ENCODE measurements around the gene SLC34A1.

The SLC34A1 gene

DNA sequence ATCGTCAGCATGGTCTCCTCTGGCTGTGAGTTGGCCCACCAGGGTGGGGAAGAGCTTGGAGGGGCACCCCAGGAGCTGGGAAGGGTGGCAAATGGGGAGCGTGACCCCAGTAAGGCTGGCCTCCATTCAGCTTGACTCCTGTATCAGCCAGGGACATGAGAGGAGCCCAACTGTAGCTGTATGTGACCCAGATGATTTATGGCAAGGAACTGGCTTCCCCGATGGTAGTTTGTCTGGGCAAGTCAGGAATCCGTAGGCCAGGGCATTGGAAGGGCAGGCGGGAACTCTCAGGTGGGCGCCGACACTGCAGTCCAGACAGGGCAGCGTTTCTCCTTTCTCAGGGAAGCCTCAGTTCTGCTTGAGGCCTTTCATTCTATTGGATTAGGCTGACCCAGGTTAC is 2.3 kb downstream of the SLC34A1 start:
- no peaks in the 10 kb centered on the region for H3K27me3 ChIP-seq (replicated peaks)
- no peak for DNase-seq
- H3K36me3 ChIP-seq (replicated peaks) = no peaks in the 10 kb centered on the region
- in situ Hi-C loops (cut with HindIII; ENCODE audit: low pct_ligation_motif_present, low sequenced_read_pairs) = no loop called here
- TF ChIP-seq, protein P1, sequence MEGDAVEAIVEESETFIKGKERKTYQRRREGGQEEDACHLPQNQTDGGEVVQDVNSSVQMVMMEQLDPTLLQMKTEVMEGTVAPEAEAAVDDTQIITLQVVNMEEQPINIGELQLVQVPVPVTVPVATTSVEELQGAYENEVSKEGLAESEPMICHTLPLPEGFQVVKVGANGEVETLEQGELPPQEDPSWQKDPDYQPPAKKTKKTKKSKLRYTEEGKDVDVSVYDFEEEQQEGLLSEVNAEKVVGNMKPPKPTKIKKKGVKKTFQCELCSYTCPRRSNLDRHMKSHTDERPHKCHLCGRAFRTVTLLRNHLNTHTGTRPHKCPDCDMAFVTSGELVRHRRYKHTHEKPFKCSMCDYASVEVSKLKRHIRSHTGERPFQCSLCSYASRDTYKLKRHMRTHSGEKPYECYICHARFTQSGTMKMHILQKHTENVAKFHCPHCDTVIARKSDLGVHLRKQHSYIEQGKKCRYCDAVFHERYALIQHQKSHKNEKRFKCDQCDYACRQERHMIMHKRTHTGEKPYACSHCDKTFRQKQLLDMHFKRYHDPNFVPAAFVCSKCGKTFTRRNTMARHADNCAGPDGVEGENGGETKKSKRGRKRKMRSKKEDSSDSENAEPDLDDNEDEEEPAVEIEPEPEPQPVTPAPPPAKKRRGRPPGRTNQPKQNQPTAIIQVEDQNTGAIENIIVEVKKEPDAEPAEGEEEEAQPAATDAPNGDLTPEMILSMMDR (IDR thresholded peaks at IDR 0.05; ENCODE audit: low read depth, low read length, missing control alignments) = no peak
- no peak overlapping the region for H3K4me3 ChIP-seq (ENCODE audit: low read depth, low read length)
- H3K27ac ChIP-seq = no peak overlapping the region

- Histone ChIP-seq H3K27me3 (replicated peaks) (no peaks in the 10 kb centered on the region), H3K4me3 (ENCODE audit: low read depth, low read length) (no peak overlapping the region), H3K27ac (no peak overlapping the region), H3K36me3 (replicated peaks) (no peaks in the 10 kb centered on the region)
- in situ Hi-C loops (cut with HindIII; ENCODE audit: low pct_ligation_motif_present, low sequenced_read_pairs) = no loop called here
- no peak for DNase-seq
- TF ChIP-seq, protein P1 (IDR thresholded peaks at IDR 0.05; ENCODE audit: low read depth, low read length, missing control alignments) = no peak
Observed at GRCh38 chr5:177387405-177387804, 3.2 kb downstream of the SLC34A1 start.

DNA sequence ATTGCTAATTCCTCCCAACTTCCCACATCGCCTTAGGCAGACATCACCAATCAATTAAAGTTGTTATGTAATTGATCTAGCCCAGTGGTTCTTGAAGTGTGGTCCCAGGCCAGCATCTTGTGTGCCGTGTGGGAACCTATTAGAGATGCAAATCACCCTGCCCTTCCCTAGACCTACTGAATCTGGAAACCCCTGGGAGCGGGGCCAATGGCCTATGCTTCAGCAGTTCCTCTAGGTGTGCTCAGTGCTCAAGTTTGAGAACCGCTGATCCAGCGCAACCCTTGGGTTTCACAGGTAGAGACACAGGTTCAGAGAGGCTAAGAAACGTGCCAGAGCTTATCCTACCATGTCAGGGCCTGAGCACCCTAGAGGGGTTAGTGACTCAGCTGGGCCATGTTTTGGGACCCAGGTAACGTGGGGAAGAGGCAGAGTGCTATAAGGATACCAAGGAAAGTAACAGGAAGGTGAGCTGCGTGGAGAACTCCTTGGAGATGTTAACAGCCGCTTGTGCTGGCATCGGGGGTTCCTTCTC is 4.4 kb downstream of the SLC34A1 start:
- H3K36me3 ChIP-seq (replicated peaks) = no peaks in the 10 kb centered on the region
- TF ChIP-seq, protein P1 (IDR thresholded peaks at IDR 0.05; ENCODE audit: low read depth, low read length, missing control alignments) = no peak
- no peak for DNase-seq
- H3K4me3 ChIP-seq (ENCODE audit: low read depth, low read length) = no peak overlapping the region
- no peaks in the 10 kb centered on the region for H3K27me3 ChIP-seq (replicated peaks)
- no peak overlapping the region for H3K27ac ChIP-seq
- in situ Hi-C loops (cut with HindIII; ENCODE audit: low pct_ligation_motif_present, low sequenced_read_pairs) = no loop called here

DNA sequence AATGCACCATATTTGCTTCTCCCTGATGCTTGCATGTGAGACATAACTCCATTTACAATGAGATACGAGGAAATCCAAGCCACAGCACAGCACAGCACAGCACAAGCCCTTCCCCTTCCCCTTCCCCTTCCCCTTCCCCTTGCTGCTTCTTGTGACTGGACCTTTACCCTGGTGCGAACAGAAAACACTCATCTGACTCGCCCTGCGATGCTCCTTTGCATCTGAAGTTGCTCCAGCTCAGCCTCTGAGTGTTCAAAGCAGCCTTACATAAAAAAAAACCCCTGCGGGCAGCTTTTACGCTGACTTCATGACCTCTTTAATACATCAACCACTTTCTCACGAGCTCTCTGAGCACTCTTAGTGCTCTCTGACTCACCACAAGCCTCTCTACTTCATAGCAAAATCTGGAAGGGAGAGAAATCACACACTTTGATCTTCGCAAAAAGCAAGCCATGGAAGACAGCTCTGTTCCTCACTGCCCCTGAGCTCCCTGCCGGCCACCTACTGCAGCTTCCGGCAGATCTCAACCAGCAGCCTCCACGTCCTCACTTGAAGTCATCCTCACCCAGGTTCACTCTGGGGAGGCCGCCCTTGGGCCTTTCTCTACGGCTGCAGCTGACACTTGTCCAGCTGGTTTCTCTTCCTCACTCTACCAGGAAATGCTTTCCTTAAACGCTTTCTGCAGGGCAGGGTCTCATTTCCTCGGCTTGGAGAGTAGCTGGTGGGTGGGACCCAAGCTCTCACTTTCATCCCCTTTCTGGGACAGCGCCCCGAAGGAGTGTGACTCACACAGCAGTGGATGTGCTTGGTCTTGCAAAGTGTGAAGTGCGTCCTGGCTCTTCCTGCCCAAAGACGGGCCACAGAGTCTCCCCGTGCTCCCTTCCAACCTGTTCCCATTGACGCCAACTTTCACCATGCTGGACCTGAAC is 5.3 kb downstream of the SLC34A1 start:
- TF ChIP-seq, protein P1 (IDR thresholded peaks at IDR 0.05; ENCODE audit: low read depth, low read length, missing control alignments) = peak; percentile 5
- Histone ChIP-seq H3K4me3 (ENCODE audit: low read depth, low read length) (no peak overlapping the region), H3K36me3 (replicated peaks) (no peaks in the 10 kb centered on the region), H3K27ac (peak overlapping the region; percentile 89), H3K27me3 (replicated peaks) (no peaks in the 10 kb centered on the region)
- in situ Hi-C loops (cut with HindIII; ENCODE audit: low pct_ligation_motif_present, low sequenced_read_pairs) = no loop called here
- peak; percentile 91 for DNase-seq

DNA sequence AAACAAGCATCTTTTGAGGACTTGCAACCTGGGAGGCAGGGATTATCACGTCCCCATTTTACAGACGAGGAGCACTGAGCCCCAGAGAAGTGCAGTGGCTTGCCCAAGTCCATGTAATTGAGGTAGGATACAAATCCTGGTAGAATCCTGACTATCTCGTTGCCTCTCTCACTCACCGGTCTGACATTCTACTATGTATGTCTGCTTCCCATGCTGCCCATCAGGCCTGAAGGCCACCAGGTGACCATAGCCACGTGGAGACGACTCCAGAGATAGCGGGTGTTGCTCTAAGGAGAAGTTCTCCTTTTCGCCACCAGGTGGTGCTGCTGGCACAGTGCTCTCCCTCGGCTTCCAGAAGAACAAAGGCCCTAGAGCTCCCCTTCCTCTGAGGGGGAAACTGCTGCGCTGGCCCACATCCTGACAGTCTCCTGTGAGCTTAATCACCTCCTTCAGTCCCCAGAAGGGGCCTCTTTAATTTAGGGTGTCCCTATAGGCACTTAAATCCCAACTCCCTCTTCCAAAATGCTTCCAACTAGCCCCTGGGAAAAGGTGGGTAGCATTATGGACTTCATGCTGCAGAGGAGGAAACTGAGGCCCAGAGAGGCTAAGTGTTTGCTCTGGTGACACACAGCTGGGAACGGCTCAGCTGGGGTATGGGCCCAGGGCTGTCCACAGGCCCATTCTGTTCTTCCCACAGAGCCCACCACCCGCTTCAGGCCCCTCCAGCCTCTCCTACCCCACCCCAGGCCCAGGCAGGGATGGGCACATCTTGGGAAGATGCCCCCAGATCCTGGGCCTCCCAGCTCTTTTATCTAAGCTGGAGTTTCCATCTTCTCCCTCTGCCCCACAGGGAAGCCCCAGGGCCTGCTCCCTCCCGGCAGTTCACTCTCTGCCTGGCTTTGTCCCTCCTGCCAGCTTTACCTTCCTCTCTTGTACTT is 6.4 kb downstream of the SLC34A1 start:
- no peaks in the 10 kb centered on the region for H3K27me3 ChIP-seq (replicated peaks)
- in situ Hi-C loops (cut with HindIII; ENCODE audit: low pct_ligation_motif_present, low sequenced_read_pairs) = no loop called here
- no peak overlapping the region for H3K4me3 ChIP-seq (ENCODE audit: low read depth, low read length)
- H3K27ac ChIP-seq = peak overlapping the region; percentile 89
- no peaks in the 10 kb centered on the region for H3K36me3 ChIP-seq (replicated peaks)
- peak; percentile 84 for DNase-seq
- TF ChIP-seq, protein P1 (IDR thresholded peaks at IDR 0.05; ENCODE audit: low read depth, low read length, missing control alignments) = peak; percentile 93

Measured in brain microvascular endothelial cell (primary cell).